ENCODE measurements around the gene GRHL1.

DNA sequence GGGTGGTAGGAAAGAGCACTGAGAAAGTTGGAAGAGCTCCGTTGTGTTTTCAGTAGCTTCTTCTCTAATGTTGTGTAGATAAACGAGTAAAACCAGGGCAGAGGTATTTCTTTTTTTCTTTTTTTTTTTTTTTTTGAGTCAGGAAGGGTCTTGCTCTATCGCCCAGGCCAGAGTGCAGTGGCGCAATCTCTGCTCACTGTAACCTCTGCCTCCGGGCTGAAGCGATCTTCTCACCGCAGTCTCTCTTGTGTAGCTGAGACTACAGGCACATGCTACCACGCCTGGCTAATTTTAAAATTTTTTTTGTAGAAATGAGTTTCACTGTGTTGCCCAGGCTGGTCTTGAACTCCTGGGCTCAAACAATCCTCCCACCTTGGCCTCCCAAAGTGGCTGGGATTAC is 6.6 kb downstream of the GRHL1 start:
- TF ChIP-seq, protein P1, sequence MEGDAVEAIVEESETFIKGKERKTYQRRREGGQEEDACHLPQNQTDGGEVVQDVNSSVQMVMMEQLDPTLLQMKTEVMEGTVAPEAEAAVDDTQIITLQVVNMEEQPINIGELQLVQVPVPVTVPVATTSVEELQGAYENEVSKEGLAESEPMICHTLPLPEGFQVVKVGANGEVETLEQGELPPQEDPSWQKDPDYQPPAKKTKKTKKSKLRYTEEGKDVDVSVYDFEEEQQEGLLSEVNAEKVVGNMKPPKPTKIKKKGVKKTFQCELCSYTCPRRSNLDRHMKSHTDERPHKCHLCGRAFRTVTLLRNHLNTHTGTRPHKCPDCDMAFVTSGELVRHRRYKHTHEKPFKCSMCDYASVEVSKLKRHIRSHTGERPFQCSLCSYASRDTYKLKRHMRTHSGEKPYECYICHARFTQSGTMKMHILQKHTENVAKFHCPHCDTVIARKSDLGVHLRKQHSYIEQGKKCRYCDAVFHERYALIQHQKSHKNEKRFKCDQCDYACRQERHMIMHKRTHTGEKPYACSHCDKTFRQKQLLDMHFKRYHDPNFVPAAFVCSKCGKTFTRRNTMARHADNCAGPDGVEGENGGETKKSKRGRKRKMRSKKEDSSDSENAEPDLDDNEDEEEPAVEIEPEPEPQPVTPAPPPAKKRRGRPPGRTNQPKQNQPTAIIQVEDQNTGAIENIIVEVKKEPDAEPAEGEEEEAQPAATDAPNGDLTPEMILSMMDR (IDR thresholded peaks at IDR 0.05; ENCODE audit: insufficient read depth, low read length, poor library complexity, severe bottlenecking), result no peak
- TF ChIP-seq EZH2phosphoT487 (conservative IDR thresholded peaks at IDR 0.05; ENCODE audit: low read length), result no peak

Measured in SU-DHL-6 (cell line).